ENCODE measurements around the gene PINK1. TPM values are rescaled to one million over a fixed set of nuclear protein-coding genes. Genes with fewer than 3 reads are reported as not detected.

Gene PINK1
- total RNA-seq, 1 donor: 79.3 TPM

DNA sequence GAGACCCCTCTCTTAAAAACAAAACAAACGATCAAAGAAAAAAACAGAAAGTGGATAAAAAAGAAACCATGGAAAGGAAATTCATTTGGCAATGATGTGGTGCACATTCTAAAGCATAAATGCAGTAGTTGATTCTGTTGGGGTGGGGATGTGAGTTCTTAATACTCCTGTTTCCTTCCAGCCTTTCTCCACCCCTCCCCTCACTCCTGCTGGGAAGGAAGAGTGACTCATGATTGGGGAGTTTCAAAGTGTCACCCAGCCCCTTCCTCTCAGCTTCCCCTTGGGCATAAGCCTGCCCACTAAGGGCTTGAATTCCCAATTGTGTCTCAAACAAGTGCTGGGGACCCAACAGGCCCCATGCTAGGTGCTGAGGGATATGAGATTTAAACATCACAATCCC, 6.7 kb upstream of the PINK1 start:
- no peak overlapping the region for H3K4me3 ChIP-seq (ENCODE audit: insufficient read depth, low read length)
- H3K27ac ChIP-seq (ENCODE audit: low read depth, low read length): no peak overlapping the region
- peak; percentile 76 for DNase-seq (ENCODE audit: insufficient read length, low spot score, missing footprints)
- TF ChIP-seq, protein P1, sequence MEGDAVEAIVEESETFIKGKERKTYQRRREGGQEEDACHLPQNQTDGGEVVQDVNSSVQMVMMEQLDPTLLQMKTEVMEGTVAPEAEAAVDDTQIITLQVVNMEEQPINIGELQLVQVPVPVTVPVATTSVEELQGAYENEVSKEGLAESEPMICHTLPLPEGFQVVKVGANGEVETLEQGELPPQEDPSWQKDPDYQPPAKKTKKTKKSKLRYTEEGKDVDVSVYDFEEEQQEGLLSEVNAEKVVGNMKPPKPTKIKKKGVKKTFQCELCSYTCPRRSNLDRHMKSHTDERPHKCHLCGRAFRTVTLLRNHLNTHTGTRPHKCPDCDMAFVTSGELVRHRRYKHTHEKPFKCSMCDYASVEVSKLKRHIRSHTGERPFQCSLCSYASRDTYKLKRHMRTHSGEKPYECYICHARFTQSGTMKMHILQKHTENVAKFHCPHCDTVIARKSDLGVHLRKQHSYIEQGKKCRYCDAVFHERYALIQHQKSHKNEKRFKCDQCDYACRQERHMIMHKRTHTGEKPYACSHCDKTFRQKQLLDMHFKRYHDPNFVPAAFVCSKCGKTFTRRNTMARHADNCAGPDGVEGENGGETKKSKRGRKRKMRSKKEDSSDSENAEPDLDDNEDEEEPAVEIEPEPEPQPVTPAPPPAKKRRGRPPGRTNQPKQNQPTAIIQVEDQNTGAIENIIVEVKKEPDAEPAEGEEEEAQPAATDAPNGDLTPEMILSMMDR (IDR thresholded peaks at IDR 0.05; ENCODE audit: extremely low read depth, low read depth, low read length): no peak
- H3K79me2 ChIP-seq (ENCODE audit: insufficient read depth, low read length): no peaks in the 10 kb centered on the region
- no peak overlapping the region for H3K4me2 ChIP-seq (ENCODE audit: insufficient read depth, low read length)
- no peaks in the 10 kb centered on the region for H3K27me3 ChIP-seq (ENCODE audit: insufficient read depth, low read length)
- H3K9me3 ChIP-seq (ENCODE audit: low read depth, low read length): no peaks in the 10 kb centered on the region
- no peaks in the 10 kb centered on the region for H3K4me1 ChIP-seq (ENCODE audit: insufficient read depth, low read length)
- H3K36me3 ChIP-seq (ENCODE audit: insufficient read depth, low read length): no peaks in the 10 kb centered on the region
- H2AFZ ChIP-seq (ENCODE audit: low read length): no peak overlapping the region
- no peaks in the 10 kb centered on the region for H4K20me1 ChIP-seq (ENCODE audit: insufficient read depth, low read length)

DNA sequence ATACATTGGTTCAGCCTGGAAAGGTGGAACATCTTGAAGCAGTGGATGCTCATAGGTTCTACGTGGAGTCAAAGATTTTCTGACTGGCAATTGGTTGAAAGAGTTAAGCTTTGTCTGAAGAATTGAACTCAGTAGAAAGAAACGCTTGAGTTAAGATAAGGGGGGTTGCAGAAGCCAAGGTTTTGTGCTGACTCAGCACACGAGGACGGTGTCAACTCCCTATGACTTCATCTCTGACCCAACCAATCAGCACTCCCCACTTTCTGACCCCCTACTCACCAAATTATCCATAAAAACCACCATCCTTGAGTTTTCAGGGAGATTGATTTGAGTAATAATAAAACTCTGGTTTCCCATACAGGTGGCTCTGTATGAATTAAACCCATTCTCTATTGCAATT, 2.5 kb upstream of the PINK1 start:
- Histone ChIP-seq H3K4me3 (ENCODE audit: insufficient read depth, low read length) (no peak overlapping the region), H2AFZ (ENCODE audit: low read length) (no peak overlapping the region), H3K27ac (ENCODE audit: low read depth, low read length) (no peak overlapping the region), H3K4me2 (ENCODE audit: insufficient read depth, low read length) (no peak overlapping the region), H3K27me3 (ENCODE audit: insufficient read depth, low read length) (no peaks in the 10 kb centered on the region), H3K79me2 (ENCODE audit: insufficient read depth, low read length) (peaks cover 14% of the 10 kb centered on the region), H4K20me1 (ENCODE audit: insufficient read depth, low read length) (peaks cover 11% of the 10 kb centered on the region), H3K36me3 (ENCODE audit: insufficient read depth, low read length) (no peaks in the 10 kb centered on the region), H3K4me1 (ENCODE audit: insufficient read depth, low read length) (peaks cover 17% of the 10 kb centered on the region), H3K9me3 (ENCODE audit: low read depth, low read length) (no peaks in the 10 kb centered on the region)
- no peak for DNase-seq (ENCODE audit: insufficient read length, low spot score, missing footprints)
- TF ChIP-seq, protein P1 (IDR thresholded peaks at IDR 0.05; ENCODE audit: extremely low read depth, low read depth, low read length): no peak

- Histone ChIP-seq H3K4me3 (ENCODE audit: insufficient read depth, low read length) (no peak overlapping the region), H2AFZ (ENCODE audit: low read length) (peak overlapping the region; percentile 76), H3K27me3 (ENCODE audit: insufficient read depth, low read length) (no peaks in the 10 kb centered on the region), H3K9me3 (ENCODE audit: low read depth, low read length) (no peaks in the 10 kb centered on the region), H3K36me3 (ENCODE audit: insufficient read depth, low read length) (peaks cover 6% of the 10 kb centered on the region), H3K4me2 (ENCODE audit: insufficient read depth, low read length) (no peak overlapping the region), H3K79me2 (ENCODE audit: insufficient read depth, low read length) (peaks cover 19% of the 10 kb centered on the region), H3K27ac (ENCODE audit: low read depth, low read length) (no peak overlapping the region), H3K4me1 (ENCODE audit: insufficient read depth, low read length) (peaks cover 17% of the 10 kb centered on the region), H4K20me1 (ENCODE audit: insufficient read depth, low read length) (peaks cover 23% of the 10 kb centered on the region)
- TF ChIP-seq, protein P1 (IDR thresholded peaks at IDR 0.05; ENCODE audit: extremely low read depth, low read depth, low read length): no peak
- peak; percentile 19 for DNase-seq (ENCODE audit: insufficient read length, low spot score, missing footprints)
Observed at GRCh38 chr1:20632386-20632785, 872 bp upstream of the PINK1 start.

GRCh38 chr1:20634065-20634593, 871 bp downstream of the PINK1 start:
- Histone ChIP-seq H3K4me1 (ENCODE audit: insufficient read depth, low read length) (peaks cover 17% of the 10 kb centered on the region), H3K9me3 (ENCODE audit: low read depth, low read length) (no peaks in the 10 kb centered on the region), H3K4me3 (ENCODE audit: insufficient read depth, low read length) (peak overlapping the region; percentile 93), H2AFZ (ENCODE audit: low read length) (peak overlapping the region; percentile 45), H3K79me2 (ENCODE audit: insufficient read depth, low read length) (peaks cover 19% of the 10 kb centered on the region), H4K20me1 (ENCODE audit: insufficient read depth, low read length) (peaks cover 23% of the 10 kb centered on the region), H3K27ac (ENCODE audit: low read depth, low read length) (peak overlapping the region; percentile 31), H3K27me3 (ENCODE audit: insufficient read depth, low read length) (no peaks in the 10 kb centered on the region), H3K36me3 (ENCODE audit: insufficient read depth, low read length) (peaks cover 17% of the 10 kb centered on the region), H3K4me2 (ENCODE audit: insufficient read depth, low read length) (peak overlapping the region; percentile 99)
- TF ChIP-seq, protein P1 (IDR thresholded peaks at IDR 0.05; ENCODE audit: extremely low read depth, low read depth, low read length): no peak
- DNase-seq (ENCODE audit: insufficient read length, low spot score, missing footprints): peak; percentile 78

All from osteoblast (primary cell).